SK-N-SH treated with all-trans-retinoic acid at 6 μM for 48 hours (cell line): Measurements from ENCODE around the gene FAM83E.

Experiments used
- ATAC-seq: fragments of 200-7000 bp; cut with Tn5 transposase; 3 replicates; pipeline ENCODE4 v1.9.1; 2020; ENCODE audit warnings: mild to moderate bottlenecking, moderate library complexity
- BACH2 ChIP-seq: fragments of 250-450 bp; sonication (Bioruptor Pico); IDR thresholded peaks from 2 replicates; pipeline ENCODE4 v1.9.0; 2021; ENCODE audit warnings: mild to moderate bottlenecking, borderline replicate concordance
- CREB5 ChIP-seq: fragments of 250-450 bp; sonication (Bioruptor Pico); IDR thresholded peaks from 2 replicates; pipeline ENCODE4 v1.5.1; 2020; ENCODE audit warnings: low read depth, mild to moderate bottlenecking, moderate library complexity
- CSDC2 ChIP-seq: fragments of 250-450 bp; sonication (Bioruptor Pico); IDR thresholded peaks from 2 replicates; pipeline ENCODE4 v1.5.0; 2020; ENCODE audit warnings: mild to moderate bottlenecking, moderate library complexity
- CSRNP3 ChIP-seq: fragments of 250-450 bp; sonication (Bioruptor Pico); IDR thresholded peaks from 2 replicates; pipeline ENCODE4 v1.5.1; 2021; ENCODE audit warnings: mild to moderate bottlenecking, moderate library complexity
- ESRRG ChIP-seq: fragments of 250-450 bp; sonication (Bioruptor Pico); IDR thresholded peaks from 2 replicates; pipeline ENCODE4 v1.6.1; 2021; ENCODE audit warnings: mild to moderate bottlenecking
- ISL1 ChIP-seq: fragments of 250-450 bp; sonication (Bioruptor Pico); IDR thresholded peaks from 2 replicates; pipeline ENCODE4 v2.1.2; 2022; ENCODE audit warnings: mild to moderate bottlenecking, moderate library complexity
- OSR1 ChIP-seq: fragments of 250-450 bp; sonication (Bioruptor Pico); IDR thresholded peaks from 2 replicates; pipeline ENCODE4 v1.8.0; 2022; ENCODE audit warnings: moderate library complexity, mild to moderate bottlenecking, inconsistent platforms
- PATZ1 ChIP-seq: fragments of 250-450 bp; sonication (Bioruptor Pico); IDR thresholded peaks from 2 replicates; pipeline ENCODE4 v1.8.0; 2020; ENCODE audit warnings: mild to moderate bottlenecking, moderate library complexity, borderline replicate concordance
- POU6F1 ChIP-seq: fragments of 250-450 bp; sonication (Bioruptor Pico); IDR thresholded peaks from 2 replicates; pipeline ENCODE4 v1.8.0; 2021; ENCODE audit warnings: low read depth, mild to moderate bottlenecking, moderate library complexity, borderline replicate concordance
- PPARA ChIP-seq: fragments of 250-450 bp; sonication (Bioruptor Pico); IDR thresholded peaks from 2 replicates; pipeline ENCODE4 v1.5.0; 2020; ENCODE audit warnings: mild to moderate bottlenecking, borderline replicate concordance
- TCF4 ChIP-seq: fragments of 250-450 bp; sonication (Bioruptor Pico); IDR thresholded peaks from 2 replicates; pipeline ENCODE4 v1.8.0; 2021; ENCODE audit warnings: mild to moderate bottlenecking, moderate library complexity, borderline replicate concordance
- TOX ChIP-seq: fragments of 250-450 bp; sonication (Bioruptor Pico); IDR thresholded peaks from 2 replicates; pipeline ENCODE4 v1.8.0; 2021; ENCODE audit warnings: mild to moderate bottlenecking, moderate library complexity, borderline replicate concordance
- ZC3H10 ChIP-seq: fragments of 250-450 bp; sonication (Bioruptor Pico); IDR thresholded peaks from 2 replicates; pipeline ENCODE4 v1.5.1; 2021; ENCODE audit warnings: mild to moderate bottlenecking, moderate library complexity
- ZFP30 ChIP-seq: fragments of 450-650 bp; formaldehyde crosslinking; IDR thresholded peaks from 2 replicates; pipeline ENCODE4 v1.5.0; 2022; ENCODE audit warnings: mild to moderate bottlenecking, moderate library complexity
- ZNF70 ChIP-seq: fragments of 450-650 bp; formaldehyde crosslinking; IDR thresholded peaks from 2 replicates; pipeline ENCODE4 v1.5.0; 2020; ENCODE audit warnings: mild to moderate bottlenecking, moderate library complexity
- ZNF8 ChIP-seq: fragments of 450-650 bp; formaldehyde crosslinking; IDR thresholded peaks from 2 replicates; pipeline ENCODE4 v1.5.0; 2020; ENCODE audit warnings: mild to moderate bottlenecking, moderate library complexity

Gene FAM83E

GRCh38 chr19:48606463-48607358 lies 8.2 kb downstream of the FAM83E start, which contains the start of gene SPACA4:
Gene SPACA4 (plus strand): TSS chr19:48606742. CDS start chr19:48606979, 237 bp downstream.
- ATAC-seq: no peak
- TF ChIP-seq ZC3H10 (CRISPR knock-in tag): no peak

- TF ChIP-seq ZFP30: no peak
- TF ChIP-seq CREB5 (CRISPR knock-in tag): no peak
- TF ChIP-seq CSDC2 (CRISPR knock-in tag): no peak
- TF ChIP-seq CSRNP3 (CRISPR knock-in tag): no peak
- no peak for TF ChIP-seq ZNF70
- ATAC-seq: no peak
These were observed 11.0 kb downstream of the FAM83E start for GRCh38 chr19:48603850-48604249.

- no peak for TF ChIP-seq ZNF70
- TF ChIP-seq, all 23 proteins: peak for 0
- ATAC-seq: no peak
These were observed 11.4 kb downstream of the FAM83E start for GRCh38 chr19:48603449-48603848.

- TF ChIP-seq CREB5 (CRISPR knock-in tag) (no peak), ISL1 (CRISPR knock-in tag) (no peak), ESRRG (CRISPR knock-in tag) (no peak), PATZ1 (CRISPR knock-in tag) (no peak), TOX (CRISPR knock-in tag) (no peak), PPARA (CRISPR knock-in tag) (no peak), TCF4 (CRISPR knock-in tag) (no peak), POU6F1 (CRISPR knock-in tag) (no peak), OSR1 (CRISPR knock-in tag) (no peak), ZNF70 (no peak), ZNF8 (CRISPR knock-in tag) (no peak)
- no peak for ATAC-seq
These were observed 11.9 kb downstream of the FAM83E start for GRCh38 chr19:48603001-48603400.

- TF ChIP-seq ZNF8 (CRISPR knock-in tag) (no peak), BACH2 (CRISPR knock-in tag) (no peak), PATZ1 (CRISPR knock-in tag) (no peak)
- ATAC-seq: no peak
These were observed 14.0 kb downstream of the FAM83E start for GRCh38 chr19:48600679-48601417.
